ES-I3 (cell line): ENCODE results near the gene UBA3.

Source experiments
- H3K36me3 ChIP-seq: 2 replicates; pipeline ENCODE4 v1.6.1; 2013; ENCODE audit warnings: mild to moderate bottlenecking, low read length, control low read depth, moderate library complexity; ENCODE audit not compliant: insufficient read depth
- H3K4me1 ChIP-seq: 2 replicates; pipeline ENCODE4 v1.6.1; 2013; ENCODE audit warnings: mild to moderate bottlenecking, control low read depth, low read length; ENCODE audit not compliant: insufficient read depth
- H3K9ac ChIP-seq: 2 replicates; pipeline ENCODE4 v1.6.1; 2013; ENCODE audit warnings: low read depth, mild to moderate bottlenecking, low read length, moderate library complexity
- H3K9me3 ChIP-seq: 2 replicates; pipeline ENCODE4 v1.6.1; 2013; ENCODE audit warnings: mild to moderate bottlenecking, low read length, moderate library complexity; ENCODE audit not compliant: control insufficient read depth, insufficient read depth

UBA3 gene

DNA sequence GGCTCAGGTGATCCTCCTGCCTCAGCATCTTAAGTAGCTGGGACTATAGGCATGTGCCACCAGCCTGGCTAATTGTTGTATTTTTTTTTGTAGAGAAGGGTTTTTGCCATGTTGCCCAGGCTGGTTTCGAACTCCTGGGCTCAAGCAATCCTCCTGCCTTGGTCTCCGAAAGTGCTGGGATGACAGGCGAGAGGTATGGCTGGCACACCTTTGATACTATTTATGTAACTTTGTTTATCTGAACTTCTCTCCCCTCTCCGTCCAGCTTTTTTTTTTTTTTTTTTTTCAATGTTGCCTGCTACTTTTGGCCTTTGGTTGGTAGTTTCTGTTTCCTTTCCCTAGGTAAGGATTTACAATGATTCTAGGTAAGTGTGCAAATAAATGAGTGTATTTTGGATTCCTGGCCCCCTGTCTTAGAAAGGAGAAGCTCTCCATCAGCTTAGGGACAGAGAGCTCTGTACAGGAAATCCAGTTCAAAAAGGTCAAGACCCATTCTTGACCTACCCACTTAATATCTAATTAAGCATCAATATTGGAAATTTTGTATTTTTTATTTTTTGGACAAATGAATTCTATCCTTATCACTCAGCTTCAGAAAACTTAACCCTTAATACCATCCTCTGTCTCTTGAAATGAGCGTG, 11.3 kb upstream of the UBA3 start:
- Histone ChIP-seq H3K4me1 (peaks cover 55% of the 10 kb centered on the region), H3K9ac (no peak overlapping the region)

DNA sequence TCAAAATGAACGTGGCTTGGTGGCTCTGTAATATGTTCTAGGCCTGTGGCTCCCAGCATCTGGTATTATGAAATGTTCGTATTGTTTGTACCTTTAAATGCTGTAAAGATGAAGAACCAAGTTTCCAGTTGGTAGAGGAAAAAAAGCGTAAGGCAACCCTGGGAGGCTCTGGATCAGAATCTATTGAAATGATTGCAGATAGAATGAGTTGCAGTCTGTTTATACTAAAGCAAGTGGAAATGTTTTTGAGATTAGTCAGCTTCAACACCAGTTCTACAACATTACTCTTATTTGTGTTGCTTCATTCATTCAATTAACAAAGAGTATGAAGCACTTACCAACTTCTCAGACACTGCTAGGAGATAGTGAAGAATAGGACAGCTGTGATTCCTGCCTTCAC, 9.9 kb upstream of the UBA3 start:
- Histone ChIP-seq H3K36me3 (no peaks in the 10 kb centered on the region), H3K9ac (no peak overlapping the region), H3K9me3 (no peaks in the 10 kb centered on the region), H3K4me1 (peaks cover 54% of the 10 kb centered on the region)

More for the DNA sequence above, 11.3 kb upstream of the UBA3 start:
- Histone ChIP-seq H3K9me3 (no peaks in the 10 kb centered on the region), H3K36me3 (no peaks in the 10 kb centered on the region)

DNA sequence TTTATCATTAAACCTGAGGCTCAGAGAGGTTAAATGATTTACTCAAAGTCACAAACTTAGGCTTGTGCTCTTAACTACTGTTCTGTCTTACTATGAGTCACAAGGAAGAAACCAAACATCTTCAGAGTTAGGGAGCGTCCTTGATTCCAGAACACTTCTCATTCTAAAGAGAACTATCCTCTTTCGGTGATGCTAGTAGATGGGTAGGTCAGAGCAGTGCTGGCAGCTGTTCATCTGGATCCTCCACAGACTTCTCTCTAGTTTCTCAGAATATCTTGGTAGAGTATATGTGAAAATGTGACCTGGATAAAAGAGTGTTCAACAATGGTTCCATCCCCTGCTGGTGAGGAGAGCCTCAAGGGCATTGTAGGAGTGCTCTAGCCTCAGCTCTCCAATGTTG, 7.9 kb upstream of the UBA3 start:
- Histone ChIP-seq H3K36me3 (no peaks in the 10 kb centered on the region), H3K9me3 (no peaks in the 10 kb centered on the region), H3K9ac (no peak overlapping the region), H3K4me1 (peaks cover 44% of the 10 kb centered on the region)

DNA sequence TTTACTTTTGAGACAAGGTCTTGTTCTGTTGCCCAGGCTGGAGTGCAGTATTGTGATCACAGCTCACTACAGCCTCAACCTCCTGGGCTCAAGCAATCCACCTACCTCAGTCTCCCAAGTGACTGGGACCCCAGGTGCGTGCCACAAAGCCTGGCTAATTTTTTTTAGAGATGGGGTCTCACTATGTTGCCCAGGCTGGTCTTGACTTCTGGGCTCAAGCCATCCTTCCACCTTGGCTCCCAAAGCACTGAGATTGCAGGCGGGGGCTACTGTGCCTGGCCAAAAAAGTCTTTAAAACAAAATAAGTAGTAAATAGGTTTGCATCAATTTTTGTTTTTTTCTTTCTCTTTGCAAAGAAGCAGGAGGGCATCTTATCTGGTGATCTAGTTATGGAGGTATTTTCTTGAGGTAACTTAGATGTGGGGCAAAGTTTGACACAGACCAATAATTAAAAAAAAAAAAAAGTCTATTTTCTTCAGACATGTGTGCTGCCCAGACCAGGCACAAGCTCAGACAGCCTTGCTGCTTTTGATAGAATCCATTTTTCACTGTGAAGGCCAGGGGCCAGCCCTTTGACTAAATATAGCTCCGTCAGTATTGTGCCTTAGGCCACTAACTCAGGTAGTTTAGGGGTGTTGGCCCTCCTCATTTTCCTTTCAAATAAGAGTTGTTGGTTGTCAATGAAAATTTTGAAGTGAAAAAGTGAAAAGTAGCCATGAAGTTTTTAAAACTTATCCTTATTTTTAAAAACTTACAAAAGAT, 7.0 kb upstream of the UBA3 start:
- no peak overlapping the region for H3K9ac ChIP-seq
- peaks cover 42% of the 10 kb centered on the region for H3K4me1 ChIP-seq
- H3K9me3 ChIP-seq: no peaks in the 10 kb centered on the region
- H3K36me3 ChIP-seq: no peaks in the 10 kb centered on the region

DNA sequence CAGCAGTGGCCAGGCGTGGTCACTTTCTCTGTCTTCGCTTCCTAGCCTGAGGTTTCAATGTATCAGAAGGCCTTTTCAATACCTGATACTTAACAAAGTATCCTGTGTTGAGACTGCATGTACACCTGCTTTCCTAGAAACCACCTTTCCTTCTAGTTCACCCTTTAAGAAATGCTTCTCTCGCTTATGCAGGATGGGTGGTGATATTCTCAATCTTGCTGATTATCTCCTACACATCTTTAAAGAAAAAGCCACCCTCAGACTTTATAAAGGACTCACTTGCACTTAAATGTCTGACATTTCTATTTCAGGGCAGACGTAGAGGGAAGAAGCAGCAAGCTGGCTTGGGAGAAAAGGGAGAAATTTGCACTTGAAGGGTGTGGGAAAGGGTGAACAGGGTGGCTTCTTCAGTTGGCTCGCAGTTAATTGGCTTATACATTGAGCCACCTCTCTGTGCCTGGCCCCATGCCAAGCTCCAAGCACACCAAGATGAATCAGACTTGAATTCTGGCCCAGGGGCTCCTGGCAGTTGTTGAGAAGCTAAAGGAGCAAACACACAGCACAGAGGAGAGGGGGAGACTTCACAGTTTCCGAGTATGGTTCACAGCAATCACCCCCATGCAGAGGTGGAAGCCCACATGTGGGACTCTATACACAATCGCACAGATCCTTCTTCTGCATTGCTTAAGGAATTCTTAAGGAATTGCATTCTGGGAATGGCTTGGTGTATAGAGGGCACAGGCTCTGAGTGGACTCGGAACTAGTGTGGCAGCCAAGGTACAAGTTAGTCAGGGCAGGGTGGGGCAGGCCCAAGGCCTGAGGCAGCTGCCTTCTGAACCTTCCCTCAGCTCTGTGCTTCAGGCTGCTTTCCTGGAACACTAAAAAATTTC, 5.9 kb upstream of the UBA3 start:
- H3K9ac ChIP-seq: peak overlapping the region; percentile 98
- no peaks in the 10 kb centered on the region for H3K36me3 ChIP-seq
- no peaks in the 10 kb centered on the region for H3K9me3 ChIP-seq
- H3K4me1 ChIP-seq: peaks cover 40% of the 10 kb centered on the region

DNA sequence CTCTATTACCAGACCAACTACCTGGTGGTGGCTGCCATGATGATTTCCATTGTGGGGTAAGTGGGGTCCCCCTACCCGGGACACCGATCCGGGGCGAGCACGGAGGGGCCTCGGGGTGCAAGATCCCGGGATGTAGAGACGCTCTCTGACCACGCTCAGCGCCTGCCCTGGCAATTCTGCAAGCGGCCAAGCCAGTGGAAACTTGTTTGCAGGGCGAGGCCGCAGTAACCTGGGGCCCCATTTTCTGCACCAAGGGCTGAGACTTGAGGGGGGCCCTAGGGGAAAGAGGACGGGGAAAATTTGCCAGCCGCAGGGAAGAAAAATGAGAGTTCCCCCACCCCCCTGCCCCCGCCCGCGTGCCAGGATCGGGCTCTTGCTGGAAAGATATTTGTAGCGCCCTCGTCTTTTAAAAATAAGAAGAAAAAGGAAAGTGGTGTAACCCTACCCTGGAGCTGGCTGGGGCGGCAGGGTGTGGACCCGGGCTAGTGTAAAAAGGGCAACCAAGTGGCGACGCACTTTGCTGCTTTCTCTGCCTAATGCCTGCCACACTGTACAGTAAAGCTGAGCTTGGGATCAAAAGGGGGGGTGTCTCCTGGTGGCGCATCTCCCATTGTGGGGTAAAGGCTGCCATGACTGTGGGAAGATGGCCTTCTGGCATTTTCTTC, 5.1 kb upstream of the UBA3 start:
- peaks cover 38% of the 10 kb centered on the region for H3K4me1 ChIP-seq
- H3K9ac ChIP-seq: peak overlapping the region; percentile 98
- H3K9me3 ChIP-seq: no peaks in the 10 kb centered on the region
- no peaks in the 10 kb centered on the region for H3K36me3 ChIP-seq

DNA sequence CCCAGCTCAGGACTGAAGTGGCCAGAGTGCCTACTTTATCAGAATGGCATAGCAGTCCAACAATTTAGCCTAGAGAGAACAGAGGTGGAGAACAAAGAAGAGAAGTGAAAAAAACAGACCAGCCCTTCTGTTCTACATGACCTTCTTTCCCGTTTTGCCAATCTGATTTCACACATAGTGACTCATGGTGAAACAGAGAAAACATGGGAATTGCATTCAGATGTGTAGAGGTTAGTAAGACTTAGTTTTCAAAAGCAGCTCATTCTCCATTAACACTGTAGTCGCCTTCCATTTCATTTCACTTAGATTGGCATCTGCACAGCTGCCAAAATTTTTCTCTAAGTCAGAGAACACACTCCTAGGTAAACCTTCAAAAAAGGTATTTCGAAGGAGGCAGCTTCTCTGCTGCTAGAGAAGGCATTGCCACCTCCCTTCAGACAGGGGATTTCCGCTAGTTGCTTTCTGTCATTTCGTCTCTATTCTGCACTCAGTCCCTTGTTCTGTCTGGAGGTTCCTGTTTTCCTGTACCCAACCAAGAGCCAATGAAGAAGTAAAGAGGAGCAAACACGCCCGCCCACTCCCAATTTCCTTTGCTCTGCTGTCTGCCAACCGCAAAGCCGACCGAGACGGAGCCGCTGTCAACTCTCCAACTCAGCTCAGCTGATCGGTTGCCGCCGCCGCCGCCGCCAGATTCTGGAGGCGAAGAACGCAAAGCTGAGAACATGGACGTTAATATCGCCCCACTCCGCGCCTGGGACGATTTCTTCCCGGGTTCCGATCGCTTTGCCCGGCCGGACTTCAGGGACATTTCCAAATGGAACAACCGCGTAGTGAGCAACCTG, 4.4 kb upstream of the UBA3 start, which contains the start of gene ARL6IP5:
Gene ARL6IP5 (plus strand): TSS at position 612 of the 842 bp plus-strand sequence. CDS start 111 bp downstream, at position 723.
- Histone ChIP-seq H3K4me1 (peaks cover 31% of the 10 kb centered on the region), H3K9me3 (no peaks in the 10 kb centered on the region), H3K36me3 (no peaks in the 10 kb centered on the region)

DNA sequence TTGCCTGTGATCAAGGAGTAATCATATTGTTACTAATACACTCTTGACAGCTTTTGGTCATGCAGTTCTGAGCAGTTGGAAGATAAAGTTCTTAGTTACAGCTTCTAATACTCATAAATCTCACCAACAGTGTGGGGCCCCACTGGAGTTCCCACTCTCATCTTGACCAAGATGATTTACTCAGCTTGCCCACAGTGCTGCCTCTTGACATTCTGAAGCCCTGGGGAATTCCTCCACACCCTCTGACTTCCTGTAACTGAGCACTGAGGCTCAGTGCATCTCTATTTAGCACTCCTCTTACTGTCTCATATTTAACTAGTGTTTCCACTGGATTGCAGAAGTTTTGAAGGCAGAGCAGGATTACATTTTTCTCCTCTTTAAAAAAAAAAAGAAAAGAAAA, 2.6 kb upstream of the UBA3 start:
- no peaks in the 10 kb centered on the region for H3K9me3 ChIP-seq
- H3K4me1 ChIP-seq: peaks cover 14% of the 10 kb centered on the region
- H3K9ac ChIP-seq: no peak overlapping the region
- H3K36me3 ChIP-seq: no peaks in the 10 kb centered on the region

More for the DNA sequence above, 4.4 kb upstream of the UBA3 start, which contains the start of gene ARL6IP5:
- peak within 1 kb of the TSS; percentile 98 for H3K9ac ChIP-seq

DNA sequence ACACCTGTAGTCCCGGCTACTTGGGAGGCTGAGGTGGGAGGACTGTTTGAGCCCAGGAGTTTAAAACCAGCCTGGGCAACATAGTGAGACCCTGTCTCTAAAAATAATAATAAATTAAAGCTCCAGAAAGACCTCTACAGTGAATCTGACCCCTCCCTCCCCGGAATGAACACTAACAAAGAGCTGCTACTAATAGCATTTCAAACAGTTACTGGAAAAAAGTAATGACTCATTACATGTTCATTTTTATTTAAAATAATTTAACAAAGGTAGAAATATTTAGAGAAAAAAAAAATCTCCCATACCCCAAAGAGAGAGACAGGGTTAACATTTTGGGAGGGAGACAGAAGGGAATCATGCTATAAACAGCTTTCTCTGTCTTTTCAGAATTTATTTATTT, 2.2 kb upstream of the UBA3 start:
- H3K4me1 ChIP-seq: peaks cover 14% of the 10 kb centered on the region
- no peaks in the 10 kb centered on the region for H3K9me3 ChIP-seq
- H3K36me3 ChIP-seq: no peaks in the 10 kb centered on the region
- H3K9ac ChIP-seq: no peak overlapping the region

DNA sequence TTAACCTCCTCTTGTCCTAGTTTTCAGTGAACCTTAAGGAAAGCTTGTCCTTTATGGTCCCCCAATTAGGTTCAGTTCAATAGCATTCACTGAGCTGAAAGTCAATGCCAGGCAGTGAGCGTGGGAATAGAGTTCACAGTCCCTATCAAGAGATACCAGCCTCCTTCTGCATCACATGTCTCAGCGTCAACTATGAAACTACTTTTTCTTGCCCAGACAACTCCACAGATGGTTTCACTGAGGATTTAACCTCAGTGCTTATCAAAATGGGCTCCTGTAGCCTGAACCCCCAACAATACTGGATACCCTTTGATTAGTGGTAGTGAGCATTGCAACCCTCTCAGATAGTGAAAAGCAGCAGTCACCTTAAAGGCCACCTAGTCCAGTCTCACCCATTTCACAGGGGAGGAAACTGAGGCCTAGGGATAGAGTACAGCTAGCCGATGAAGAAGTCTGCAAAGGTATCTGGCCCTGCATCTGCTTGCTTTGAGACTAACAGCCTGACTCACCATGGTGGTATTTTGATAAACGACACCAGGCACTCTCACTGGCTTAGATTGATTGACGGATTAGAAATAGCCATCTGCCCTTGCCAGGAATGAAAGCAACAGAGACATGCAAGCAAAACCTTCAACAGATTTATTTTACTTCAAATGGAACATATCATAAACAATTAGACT, 1.6 kb upstream of the UBA3 start:
- Histone ChIP-seq H3K9me3 (no peaks in the 10 kb centered on the region), H3K9ac (no peak overlapping the region), H3K36me3 (no peaks in the 10 kb centered on the region), H3K4me1 (peaks cover 14% of the 10 kb centered on the region)

DNA sequence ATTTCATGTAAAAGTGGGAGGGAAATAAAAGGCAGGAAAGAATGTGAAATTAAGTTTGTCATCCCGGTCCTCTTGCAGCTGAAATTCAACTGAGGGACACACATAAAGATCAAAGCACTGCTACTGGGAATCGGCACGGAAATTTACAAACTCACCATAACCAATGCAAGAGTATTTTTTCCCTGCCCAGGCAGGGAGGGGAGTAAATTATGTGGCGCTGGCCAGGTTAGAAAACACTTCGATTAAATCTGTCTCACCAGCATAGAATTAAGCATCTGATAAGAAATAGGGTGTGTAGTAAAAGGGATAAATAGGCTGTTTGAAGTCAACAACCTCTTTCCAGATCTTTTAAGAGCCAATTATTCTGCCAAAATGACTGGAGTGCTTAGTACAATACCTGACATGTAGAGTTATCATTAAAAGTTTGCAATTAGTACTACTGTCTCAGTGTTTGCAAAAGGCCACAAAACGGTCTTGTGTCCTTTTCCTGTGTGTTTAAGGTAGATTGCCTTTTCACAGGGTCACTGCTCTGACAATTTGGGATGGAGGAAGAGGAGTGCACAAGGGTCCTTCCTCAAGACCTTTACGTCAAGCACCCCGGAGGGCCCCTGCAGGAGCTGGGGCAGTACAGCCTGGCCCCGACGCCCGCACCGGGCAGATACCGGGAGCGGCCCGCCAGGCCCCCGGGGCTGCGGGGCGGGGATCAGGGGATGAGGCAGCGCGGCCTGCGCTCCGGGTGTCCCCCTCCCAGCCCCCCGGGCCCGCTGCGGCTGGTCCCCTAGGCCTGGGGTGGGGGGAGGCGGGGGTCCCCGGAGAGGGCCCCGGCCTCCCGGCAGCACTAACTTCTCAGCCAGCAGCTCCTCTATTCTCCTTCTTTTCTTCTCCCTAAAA, 651 bp downstream of the UBA3 start:
- no peaks in the 10 kb centered on the region for H3K9me3 ChIP-seq
- H3K9ac ChIP-seq: peak overlapping the region; percentile 84
- 0 out of 2 replicates have a peak, but pooled peaks cover 8% of the 10 kb centered on the region for H3K4me1 ChIP-seq
- no peaks in the 10 kb centered on the region for H3K36me3 ChIP-seq

DNA sequence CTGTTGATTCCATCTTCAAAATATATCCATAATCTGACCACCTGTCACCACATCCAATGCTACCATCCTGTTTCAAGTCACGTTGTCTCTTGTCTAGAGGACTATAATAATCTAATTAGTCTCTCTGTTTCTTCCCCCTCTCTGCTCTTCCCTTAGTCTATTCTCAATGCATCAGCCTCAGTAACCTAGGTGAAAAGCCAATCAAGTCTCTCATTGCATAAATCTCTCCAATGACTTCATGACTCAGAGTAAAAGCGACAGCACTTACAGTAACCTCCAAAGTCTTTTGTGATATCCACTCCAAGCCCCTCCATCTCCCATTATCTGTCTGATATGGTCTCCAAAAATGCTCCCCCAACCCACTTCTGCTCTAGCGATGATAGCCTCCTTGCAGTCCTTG, 7.2 kb downstream of the UBA3 start:
- no peaks in the 10 kb centered on the region for H3K9me3 ChIP-seq
- H3K36me3 ChIP-seq: no peaks in the 10 kb centered on the region
- H3K4me1 ChIP-seq: no peaks in the 10 kb centered on the region
- H3K9ac ChIP-seq: no peak overlapping the region
